Thyroid gland (tissue), 4 donors: ENCODE data around the gene M6PR. TPM values are rescaled to one million over a fixed set of nuclear protein-coding genes. Genes with fewer than 3 reads are reported as not detected.
"Not testable (repeated sequence)": the region's sequence is repeated elsewhere in the genome, so short reads cannot be mapped to it uniquely, and the experiment has no call there.

Experiments
- DNase-seq, 2 donors: peaks; one replicate each; pipeline ENCODE4 v3.0.0-alpha.2; 2019
- H3K27ac ChIP-seq, 3 donors: fragments of 200-600 bp; sonication (generic); 1 replicate in 2 of 3; 2 replicates in 1 of 3; pipeline ENCODE4 v1.5.1; 2016 to 2019; ENCODE audit warnings: mild to moderate bottlenecking in 1 of 3, moderate library complexity in 1 of 3
- H3K27me3 ChIP-seq: fragments of 200-600 bp; sonication (generic); one replicate; pipeline ENCODE4 v1.5.1; 2019
- H3K36me3 ChIP-seq, 2 donors: fragments of 200-600 bp; sonication (generic); one replicate each; pipeline ENCODE4 v1.5.1; 2016 to 2019
- H3K4me1 ChIP-seq, 2 donors: fragments of 200-600 bp; sonication (generic); one replicate each; pipeline ENCODE4 v1.5.1; 2017 to 2019
- H3K4me3 ChIP-seq, 3 donors: fragments of 200-600 bp; sonication (generic); replicated peaks in 1 of 3; 1 replicate in 2 of 3; 2 replicates in 1 of 3; pipeline ENCODE4 v1.5.1; 2016; ENCODE audit warnings: mild to moderate bottlenecking in 1 of 3
- H3K9me3 ChIP-seq: fragments of 200-600 bp; sonication (generic); one replicate; pipeline ENCODE4 v1.5.1; 2017
- POLR2A ChIP-seq, 2 donors: fragments of 450-650 bp; IDR thresholded peaks; one replicate each; pipeline ENCODE4 v1.6.1; 2017; ENCODE audit warnings: antibody characterized with exemption in 2 of 2, mild to moderate bottlenecking in 2 of 2, moderate library complexity in 1 of 2
- WGBS, 2 donors: methylation state at CpG; one replicate each; pipeline ENCODE4 v1.1.5; 2017; 5-methylcytosine and 5-hydroxymethylcytosine counted together
- intact Hi-C: fragments of 100-400 bp; cut with DNase I; formaldehyde crosslinking; loops from one replicate; pipeline ENCODE4 v1.15.1; 2023
- total RNA-seq, 4 donors: library from RNA; depleted of rRNA; stranded (reverse); fragments of >200 nt; gene quantifications; one replicate each; pipeline ENCODE4 v1.2.3, GENCODE V29; 2016
- TF ChIP-seq, protein P1 (sequence below), 6 experiments: fragments of 200-600 bp in 3 of 6; fragments of 450-650 bp in 3 of 6; sonication (generic) in 3 of 6; IDR thresholded peaks; one replicate each; pipeline ENCODE4 v1.5.1; 2016 to 2019; ENCODE audit warnings: antibody characterized with exemption in 6 of 6, mild to moderate bottlenecking in 2 of 6, inconsistent platforms in 1 of 6, moderate library complexity in 1 of 6

The M6PR gene
- total RNA-seq, 4 donors from 2014 or later: 112 to 158 (median 136) TPM

DNA sequence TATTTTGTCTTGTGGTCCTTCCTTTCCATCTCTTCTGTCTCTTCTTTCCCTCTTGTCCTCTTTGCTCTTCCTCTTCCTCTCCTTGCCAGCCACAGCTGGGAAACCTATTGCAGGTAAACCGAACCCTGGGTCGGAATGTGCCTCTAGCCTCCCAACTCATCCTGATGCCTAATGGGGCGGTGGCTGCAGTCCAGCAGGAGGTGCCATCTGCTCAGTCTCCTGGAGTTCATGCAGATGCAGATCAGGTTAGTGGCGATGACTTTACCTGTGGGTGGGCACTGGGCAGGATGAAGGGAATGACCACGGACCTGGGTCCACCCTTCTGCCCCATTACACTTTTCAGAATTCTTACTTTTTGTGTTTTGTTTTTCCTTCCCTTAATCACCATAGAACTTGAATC lies 26.9 kb downstream of the M6PR start:
- intact Hi-C loops: no loop called here
- Histone ChIP-seq H3K4me3 (no peak overlapping the region), H3K27ac (no peak overlapping the region), H3K36me3 (peaks cover 13 to 29% of the 10 kb centered on the region in 2 donors), H3K4me1 (no peaks in the 10 kb centered on the region), H3K27me3 (no peaks in the 10 kb centered on the region), H3K9me3 (no peaks in the 10 kb centered on the region)
- TF ChIP-seq, protein P1, sequence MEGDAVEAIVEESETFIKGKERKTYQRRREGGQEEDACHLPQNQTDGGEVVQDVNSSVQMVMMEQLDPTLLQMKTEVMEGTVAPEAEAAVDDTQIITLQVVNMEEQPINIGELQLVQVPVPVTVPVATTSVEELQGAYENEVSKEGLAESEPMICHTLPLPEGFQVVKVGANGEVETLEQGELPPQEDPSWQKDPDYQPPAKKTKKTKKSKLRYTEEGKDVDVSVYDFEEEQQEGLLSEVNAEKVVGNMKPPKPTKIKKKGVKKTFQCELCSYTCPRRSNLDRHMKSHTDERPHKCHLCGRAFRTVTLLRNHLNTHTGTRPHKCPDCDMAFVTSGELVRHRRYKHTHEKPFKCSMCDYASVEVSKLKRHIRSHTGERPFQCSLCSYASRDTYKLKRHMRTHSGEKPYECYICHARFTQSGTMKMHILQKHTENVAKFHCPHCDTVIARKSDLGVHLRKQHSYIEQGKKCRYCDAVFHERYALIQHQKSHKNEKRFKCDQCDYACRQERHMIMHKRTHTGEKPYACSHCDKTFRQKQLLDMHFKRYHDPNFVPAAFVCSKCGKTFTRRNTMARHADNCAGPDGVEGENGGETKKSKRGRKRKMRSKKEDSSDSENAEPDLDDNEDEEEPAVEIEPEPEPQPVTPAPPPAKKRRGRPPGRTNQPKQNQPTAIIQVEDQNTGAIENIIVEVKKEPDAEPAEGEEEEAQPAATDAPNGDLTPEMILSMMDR (IDR thresholded peaks at IDR 0.05): no peak
- TF ChIP-seq POLR2A (IDR thresholded peaks at IDR 0.05): no peak
- WGBS, 2 donors: 96 to 98% methylated on average over 5 of the region's 5 CpGs
- DNase-seq: no peak

DNA sequence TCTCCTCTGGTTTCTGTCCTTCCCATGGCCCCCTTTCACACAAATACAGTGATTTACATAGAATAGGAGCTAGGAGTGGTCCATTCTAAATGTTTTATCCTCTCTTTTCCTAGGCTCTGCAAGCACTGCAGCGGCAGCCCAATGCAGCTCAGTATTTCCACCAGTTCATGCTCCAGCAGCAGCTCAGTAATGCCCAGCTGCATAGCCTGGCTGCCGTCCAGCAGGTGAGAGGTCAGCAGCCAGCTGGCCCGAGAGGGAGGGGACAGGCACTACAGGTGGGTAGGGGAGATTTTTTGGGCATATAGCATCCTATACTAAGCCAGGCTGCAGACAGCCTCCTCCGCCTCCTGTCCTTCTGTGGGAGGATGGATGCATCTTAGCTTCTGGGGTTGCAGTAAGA lies 29.8 kb downstream of the M6PR start:
- H3K36me3 ChIP-seq: peaks cover 13 to 29% of the 10 kb centered on the region in 2 donors
- H3K27ac ChIP-seq, H3K4me3 ChIP-seq, H3K9me3 ChIP-seq, intact Hi-C loops, DNase-seq, H3K27me3 ChIP-seq, H3K4me1 ChIP-seq: not testable (repeated sequence)
- 87 to 92% methylated on average over 2 to 4 of the region's 4 CpGs for WGBS, 2 donors

GRCh38 chr12:8917751-8918150 lies 31.7 kb downstream of the M6PR start:
- Histone ChIP-seq H3K4me3 (no peak overlapping the region), H3K27me3 (no peaks in the 10 kb centered on the region), H3K27ac (no peak overlapping the region), H3K9me3 (no peaks in the 10 kb centered on the region), H3K36me3 (peaks cover 13 to 28% of the 10 kb centered on the region in 2 donors), H3K4me1 (peaks cover 16 to 19% of the 10 kb centered on the region in 2 donors)
- intact Hi-C loops: no loop called here
- 50 to 63% methylated on average over 1 of the region's 1 CpG for WGBS, 2 donors
- DNase-seq: no peak
- TF ChIP-seq, protein P1 (IDR thresholded peaks at IDR 0.05): no peak
- no peak for TF ChIP-seq POLR2A (IDR thresholded peaks at IDR 0.05)

- intact Hi-C loops: no loop called here
- DNase-seq: no peak
- H3K27ac ChIP-seq: no peak overlapping the region
- no peak overlapping the region for H3K4me3 ChIP-seq
- no peaks in the 10 kb centered on the region for H3K27me3 ChIP-seq
- no peaks in the 10 kb centered on the region for H3K9me3 ChIP-seq
- 83 to 85% methylated on average over 3 of the region's 3 CpGs for WGBS, 2 donors
- TF ChIP-seq, protein P1 (IDR thresholded peaks at IDR 0.05): no peak
- TF ChIP-seq POLR2A (IDR thresholded peaks at IDR 0.05): no peak
- H3K36me3 ChIP-seq: peaks cover 13 to 21% of the 10 kb centered on the region in 2 donors
- peaks cover 16 to 19% of the 10 kb centered on the region in 2 donors for H3K4me1 ChIP-seq
Measured at GRCh38 chr12:8917031-8917430, 32.4 kb downstream of the M6PR start.

GRCh38 chr12:8916154-8916553 lies 33.3 kb downstream of the M6PR start:
- Histone ChIP-seq H3K4me1 (peaks cover 16 to 19% of the 10 kb centered on the region in 2 donors), H3K9me3 (no peaks in the 10 kb centered on the region), H3K4me3 (no peak overlapping the region), H3K36me3 (peaks cover 5 to 13% of the 10 kb centered on the region in 2 donors), H3K27me3 (no peaks in the 10 kb centered on the region), H3K27ac (no peak overlapping the region)
- intact Hi-C loops: no loop called here
- no peak for DNase-seq
- TF ChIP-seq, protein P1 (IDR thresholded peaks at IDR 0.05): no peak
- no peak for TF ChIP-seq POLR2A (IDR thresholded peaks at IDR 0.05)
